Loucy (cell line): ENCODE measurements around the gene NDUFS7.

ENCODE experiments used
- CTCF ChIP-seq: fragments of 200-600 bp; sonication (generic); conservative IDR thresholded peaks from 2 replicates; pipeline ENCODE4 v1.5.1; 2014; ENCODE audit warnings: mild to moderate bottlenecking, antibody characterized with exemption, low read length
- EZH2phosphoT487 ChIP-seq: fragments of 200-600 bp; IDR thresholded peaks from 2 replicates; pipeline ENCODE4 v1.6.1; 2018; ENCODE audit warnings: antibody characterized with exemption, mild to moderate bottlenecking, moderate library complexity, borderline replicate concordance

GRCh38 chr19:1353144-1353543 lies 30.6 kb upstream of the NDUFS7 start:
- no peak for TF ChIP-seq CTCF
- TF ChIP-seq EZH2phosphoT487 = no peak
